GM18502 (cell line): Measurements from ENCODE around the gene ARMC2.
"Not testable (repeated sequence)": the region's sequence is repeated elsewhere in the genome, so short reads cannot be mapped to it uniquely, and the experiment has no call there.

Experiments
- ATAC-seq: cut with Tn5 transposase; IDR thresholded peaks from one replicate; pipeline ENCODE4 v1.9.1; 2021; ENCODE audit warnings: mild to moderate bottlenecking; ENCODE audit not compliant: unreplicated experiment, poor library complexity

ARMC2 gene

DNA sequence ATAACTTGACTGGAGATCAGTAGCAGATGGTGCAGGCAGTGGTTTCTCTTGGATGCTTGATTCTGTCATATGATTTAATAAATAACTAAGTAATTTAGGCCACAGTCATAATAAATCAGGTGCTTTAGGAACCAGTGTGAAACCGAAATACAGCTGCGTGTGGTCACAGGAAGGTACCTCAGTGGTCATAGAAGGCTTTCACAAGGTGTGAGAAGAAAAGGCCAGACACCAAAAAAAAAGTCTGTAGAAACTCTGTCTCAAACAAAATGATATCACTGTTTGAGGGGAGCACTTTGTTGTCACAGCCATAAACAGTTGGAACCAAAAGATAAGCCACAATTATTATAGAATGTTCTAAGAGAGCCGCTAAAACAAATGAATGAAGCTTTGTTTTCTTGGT is 56.5 kb downstream of the ARMC2 start:
- ATAC-seq: peak; percentile 93

DNA sequence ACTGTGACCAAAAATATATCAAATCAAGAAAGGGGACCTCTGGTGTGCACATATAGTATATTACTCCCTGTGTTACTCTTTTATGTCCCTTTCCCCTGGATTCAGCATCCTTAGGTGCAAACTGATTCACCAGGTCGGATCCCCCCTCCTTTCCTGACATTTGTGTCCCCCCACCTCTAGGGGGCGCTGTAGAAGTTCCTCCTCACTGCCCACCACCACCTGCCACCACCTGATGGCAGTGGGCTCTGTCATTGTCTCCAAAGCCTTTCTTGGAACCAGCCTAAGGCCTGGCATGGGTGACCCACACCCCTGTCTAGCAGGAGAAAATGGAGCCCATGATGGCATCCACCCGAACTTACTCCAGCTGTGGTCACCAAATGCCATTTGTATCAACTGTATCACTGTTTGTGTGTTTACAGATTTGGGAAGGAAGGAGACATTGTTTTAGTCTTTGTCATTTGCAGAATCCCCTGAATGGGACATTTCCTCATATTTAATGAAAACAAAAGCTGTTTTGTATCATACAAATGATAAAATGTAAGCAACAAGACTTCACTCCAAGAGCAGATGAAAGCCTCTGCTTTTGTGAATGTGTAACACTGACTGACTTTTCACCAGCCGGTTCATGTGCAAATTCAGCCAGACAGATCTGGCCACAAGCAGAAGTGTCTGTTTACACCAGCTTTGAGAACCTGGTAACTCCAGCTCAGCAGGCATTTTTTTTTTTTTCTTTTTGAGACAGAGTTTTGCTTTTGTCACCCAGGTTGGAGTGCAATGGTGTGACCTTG is 66.2 kb downstream of the ARMC2 start:
- ATAC-seq: no peak

DNA sequence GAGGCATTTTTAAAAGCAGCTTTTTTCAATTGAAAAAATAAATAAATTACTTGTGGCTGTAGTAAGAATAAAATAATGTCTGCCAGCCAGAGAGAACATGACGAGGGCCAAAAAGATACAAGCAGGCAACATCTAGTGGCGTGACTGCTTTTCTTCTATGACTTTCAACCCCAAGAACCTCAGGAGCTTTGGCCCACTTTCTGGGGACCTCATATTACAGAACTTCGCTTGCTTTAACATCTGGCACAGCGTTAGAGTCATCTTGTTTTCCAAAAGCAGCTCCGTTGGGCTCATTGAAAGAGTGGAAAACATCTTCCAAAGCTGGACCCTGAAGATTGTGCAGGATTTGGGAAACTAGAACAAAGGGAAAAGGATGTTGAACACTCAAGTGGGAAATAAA is 67.0 kb downstream of the ARMC2 start:
- no peak for ATAC-seq

DNA sequence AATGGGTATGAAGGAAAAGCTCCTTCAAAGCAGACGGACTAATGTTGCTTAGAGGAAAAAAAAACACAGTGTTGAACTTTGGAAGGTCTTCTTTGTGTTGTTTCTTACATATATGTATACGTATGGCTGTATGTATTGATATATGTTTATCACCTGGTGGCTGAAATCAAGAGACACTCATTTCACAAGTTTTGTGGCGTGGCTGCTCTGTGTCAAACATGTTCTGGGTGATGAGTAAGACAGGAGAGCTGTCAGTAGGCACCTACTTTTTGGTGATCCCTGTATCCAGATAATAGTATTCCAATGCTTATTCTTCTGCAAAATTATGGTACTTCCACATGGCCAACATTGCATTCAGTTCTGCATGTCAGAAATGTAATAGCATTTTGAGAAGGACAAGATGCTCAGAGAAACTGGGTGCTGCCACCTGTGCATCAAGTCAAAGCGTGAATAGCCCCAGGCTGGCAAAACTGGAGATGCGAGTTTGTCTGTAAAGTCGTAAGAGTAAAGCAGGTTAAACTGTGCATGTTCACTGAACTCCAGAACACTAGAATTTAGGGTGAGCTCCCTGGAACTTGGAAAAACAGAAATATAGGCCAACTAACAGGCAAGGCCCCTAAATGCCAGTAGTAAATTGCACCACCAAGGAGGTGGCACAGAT is 67.9 kb downstream of the ARMC2 start:
- ATAC-seq: no peak

DNA sequence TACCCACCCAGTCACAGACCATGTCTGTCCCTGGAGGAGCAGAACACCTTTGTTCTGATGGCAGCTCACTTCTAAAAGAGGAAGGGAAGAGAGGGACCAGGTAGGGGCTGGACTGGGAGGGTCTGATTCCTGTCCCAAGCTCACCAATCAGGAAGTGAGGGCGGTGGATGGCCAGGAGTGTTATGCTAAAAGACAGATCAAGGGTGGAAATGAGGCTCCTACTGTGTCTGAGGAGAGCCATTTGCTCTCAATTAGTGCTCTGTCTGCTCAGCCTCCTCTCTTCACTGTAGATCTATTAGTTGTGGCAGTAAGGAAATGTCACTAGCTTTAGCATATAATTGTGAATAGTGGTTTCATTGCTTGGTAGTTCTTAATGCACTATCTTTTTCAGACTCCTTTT is 72.5 kb downstream of the ARMC2 start:
- no peak for ATAC-seq

DNA sequence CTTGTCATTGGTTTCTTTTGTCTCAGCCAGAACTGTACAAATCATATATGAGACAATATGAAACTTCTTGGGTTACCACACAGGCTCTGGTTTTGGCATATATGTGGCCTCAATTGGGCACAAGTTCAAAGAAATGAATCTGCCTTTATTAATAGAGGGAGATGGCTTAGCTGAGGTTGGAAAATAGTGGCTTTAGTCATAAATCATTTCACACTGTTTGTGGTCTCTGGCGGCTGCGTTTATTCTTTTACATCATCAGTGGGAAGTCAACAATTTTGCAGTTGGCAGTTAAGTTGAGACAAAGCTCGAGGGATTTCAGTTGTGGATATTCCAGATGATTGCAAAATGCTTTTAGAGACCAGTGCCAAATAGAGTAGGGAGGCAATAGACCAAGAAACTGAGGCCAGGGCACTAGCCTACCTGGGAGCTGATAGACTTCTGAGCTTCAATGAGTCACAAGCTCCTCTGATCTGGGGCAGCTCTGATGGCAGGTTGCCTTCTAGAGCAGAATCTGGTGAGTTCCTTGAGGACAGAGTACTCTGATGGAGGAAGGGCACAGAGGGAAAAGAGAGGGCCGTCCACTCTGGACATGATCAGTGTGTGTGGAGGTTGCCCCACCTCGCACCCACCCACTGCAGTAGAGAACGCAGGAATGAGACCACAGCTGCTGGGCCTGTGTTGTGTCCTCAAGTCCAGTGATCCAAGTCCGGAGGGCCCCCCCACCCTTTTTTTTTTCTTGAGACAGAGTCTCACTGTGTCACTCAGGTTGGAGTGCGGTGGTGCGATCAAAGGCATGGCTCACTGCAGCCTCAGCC is 73.5 kb downstream of the ARMC2 start:
- no peak for ATAC-seq

DNA sequence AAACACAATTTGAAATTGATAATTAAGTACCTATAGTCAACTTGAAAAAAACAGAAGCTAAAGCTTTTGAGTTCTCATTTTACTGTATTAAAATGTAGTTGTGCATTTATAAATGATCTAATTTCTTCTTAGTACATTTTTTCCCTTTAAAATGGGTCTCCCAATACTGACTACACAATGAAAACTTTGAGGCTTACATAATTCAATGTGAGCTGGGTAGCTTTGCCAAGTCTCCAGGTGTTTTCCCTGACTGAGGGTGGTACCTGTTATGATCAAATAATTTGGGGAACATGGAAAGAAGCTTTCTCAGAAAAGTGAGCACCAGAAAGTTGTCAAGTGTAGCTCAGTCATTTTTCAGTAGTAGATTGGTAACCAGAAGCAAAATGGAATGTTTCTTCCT is 74.3 kb downstream of the ARMC2 start:
- no peak for ATAC-seq

DNA sequence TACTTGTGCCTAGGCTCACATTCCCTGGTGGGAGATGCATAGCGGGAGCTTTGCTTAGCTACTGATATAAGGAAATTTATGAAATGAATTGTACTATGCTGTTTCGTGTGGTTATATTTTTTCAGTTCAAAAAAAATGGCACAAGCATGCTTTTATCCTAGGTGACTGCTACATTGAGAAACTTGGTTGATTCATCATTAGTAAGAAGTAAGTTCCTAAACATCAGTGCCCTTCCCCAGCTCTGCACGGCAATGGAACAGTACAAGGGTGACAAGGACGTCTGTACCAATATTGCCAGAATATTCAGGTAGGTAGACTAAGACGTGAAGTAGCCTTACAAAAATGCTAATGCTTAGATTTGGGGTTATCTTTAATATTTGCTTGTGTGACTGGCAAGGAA is 79.7 kb downstream of the ARMC2 start:
- ATAC-seq: no peak

DNA sequence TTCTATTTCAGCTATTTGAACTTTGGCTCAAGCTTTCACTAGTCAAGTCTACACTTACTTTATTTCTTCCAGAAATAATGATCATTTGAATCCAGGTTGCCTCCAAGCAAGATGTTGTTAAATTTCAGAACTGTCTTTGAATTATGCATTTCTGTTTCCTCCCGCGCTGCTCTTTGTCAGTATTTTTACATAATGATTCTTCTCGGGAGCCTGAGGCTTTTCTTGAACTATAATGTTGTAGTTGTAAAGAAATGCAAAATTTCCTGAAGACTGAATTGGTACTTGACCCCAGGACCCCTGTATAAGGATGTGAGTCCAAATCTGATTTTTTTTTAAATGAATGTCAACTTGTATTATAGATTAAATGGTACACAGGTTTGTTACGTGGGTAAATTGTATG is 80.4 kb downstream of the ARMC2 start:
- no peak for ATAC-seq

DNA sequence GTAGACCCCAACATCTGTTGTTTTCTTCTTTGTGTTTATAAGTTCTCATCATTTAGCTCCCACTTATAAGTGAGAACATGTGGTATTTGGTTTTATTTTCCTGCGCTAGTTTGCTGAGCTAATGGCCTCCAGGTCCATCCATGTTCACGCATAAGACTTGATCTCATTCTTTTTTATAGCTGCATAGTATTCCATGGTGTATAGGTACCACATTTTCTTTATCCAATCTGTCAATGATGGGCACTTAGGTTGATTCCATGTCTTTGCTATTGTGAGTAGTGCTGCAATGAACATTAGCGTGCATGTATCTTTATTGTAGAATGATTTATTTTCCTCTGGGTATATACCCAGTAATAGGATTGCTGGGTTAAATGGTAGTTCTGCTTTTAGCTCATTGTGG is 82.9 kb downstream of the ARMC2 start:
- not testable (repeated sequence) for ATAC-seq

DNA sequence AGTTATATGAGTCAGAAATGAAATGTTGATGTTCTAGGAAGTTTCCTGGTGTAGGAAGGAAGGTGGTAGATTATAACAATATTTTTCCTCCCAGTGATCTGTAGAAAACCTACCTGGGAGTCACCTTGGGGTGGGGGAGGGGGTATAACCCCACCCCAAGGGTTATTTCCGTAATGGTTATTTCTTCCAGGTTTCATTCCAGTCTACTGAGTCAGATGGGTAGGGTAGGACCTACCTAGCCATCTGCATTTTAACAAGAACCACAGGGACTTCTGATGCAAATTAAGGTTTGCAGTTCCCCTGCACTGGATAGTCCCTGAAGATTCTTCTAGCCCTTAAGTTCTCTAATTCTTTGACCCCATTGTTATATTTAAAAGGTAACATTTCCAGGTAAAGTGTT is 88.9 kb downstream of the ARMC2 start:
- no peak for ATAC-seq

DNA sequence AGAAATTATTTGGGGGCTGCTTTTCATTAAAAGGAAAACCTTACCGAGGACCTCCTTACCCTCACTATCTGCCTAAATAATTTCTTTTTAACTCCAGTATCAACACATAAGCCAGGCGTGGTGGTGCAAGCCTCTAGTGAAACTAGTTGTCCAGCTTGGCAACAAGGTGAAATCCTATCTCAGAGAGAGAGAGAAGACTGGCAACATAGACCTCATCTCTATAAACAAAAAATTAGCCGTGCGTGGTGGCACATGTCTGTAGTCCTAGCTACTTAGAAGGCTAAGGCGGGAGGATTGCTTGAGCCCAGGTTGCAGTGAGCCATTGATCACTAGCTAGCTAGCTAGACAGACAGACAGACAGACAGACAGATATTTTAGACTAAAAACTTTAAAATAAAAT is 92.5 kb downstream of the ARMC2 start:
- no peak for ATAC-seq

DNA sequence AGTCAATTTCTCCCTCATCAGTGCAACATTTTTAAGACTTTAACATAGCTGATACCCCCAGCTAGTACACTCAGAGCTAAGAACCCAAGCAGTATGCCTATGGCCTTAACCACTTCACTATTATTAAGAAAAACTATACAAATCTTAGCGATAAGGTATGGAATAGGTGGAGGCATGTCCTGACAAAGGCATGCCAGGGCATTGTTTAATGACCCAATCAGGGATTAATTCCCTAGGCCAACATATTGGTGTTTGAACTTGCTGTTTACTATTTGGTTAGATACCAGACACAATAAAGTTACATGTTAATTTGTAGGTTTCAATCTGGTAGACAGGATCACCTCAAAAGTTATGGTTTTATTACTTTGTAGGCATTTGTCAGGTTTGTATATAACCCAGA is 93.1 kb downstream of the ARMC2 start:
- ATAC-seq: no peak

DNA sequence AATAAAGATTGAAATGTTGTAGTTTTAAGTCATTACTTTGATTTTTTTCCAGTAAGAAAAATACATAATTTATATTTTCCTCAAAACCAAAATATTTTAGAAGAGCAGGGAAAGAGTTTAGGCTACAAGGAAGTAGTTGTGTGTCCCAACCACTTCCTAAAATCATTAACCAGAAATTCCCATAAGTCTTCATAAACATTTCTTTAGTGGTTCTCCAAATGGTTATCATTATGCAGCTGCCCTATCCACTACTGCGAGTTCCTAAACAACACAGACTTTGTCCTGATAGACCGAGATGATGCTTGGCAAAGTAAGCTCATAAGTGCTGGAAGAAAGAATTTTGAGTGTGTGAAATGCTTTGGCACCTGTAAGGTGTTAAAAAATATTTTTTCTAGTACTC is 93.6 kb downstream of the ARMC2 start:
- ATAC-seq: no peak

DNA sequence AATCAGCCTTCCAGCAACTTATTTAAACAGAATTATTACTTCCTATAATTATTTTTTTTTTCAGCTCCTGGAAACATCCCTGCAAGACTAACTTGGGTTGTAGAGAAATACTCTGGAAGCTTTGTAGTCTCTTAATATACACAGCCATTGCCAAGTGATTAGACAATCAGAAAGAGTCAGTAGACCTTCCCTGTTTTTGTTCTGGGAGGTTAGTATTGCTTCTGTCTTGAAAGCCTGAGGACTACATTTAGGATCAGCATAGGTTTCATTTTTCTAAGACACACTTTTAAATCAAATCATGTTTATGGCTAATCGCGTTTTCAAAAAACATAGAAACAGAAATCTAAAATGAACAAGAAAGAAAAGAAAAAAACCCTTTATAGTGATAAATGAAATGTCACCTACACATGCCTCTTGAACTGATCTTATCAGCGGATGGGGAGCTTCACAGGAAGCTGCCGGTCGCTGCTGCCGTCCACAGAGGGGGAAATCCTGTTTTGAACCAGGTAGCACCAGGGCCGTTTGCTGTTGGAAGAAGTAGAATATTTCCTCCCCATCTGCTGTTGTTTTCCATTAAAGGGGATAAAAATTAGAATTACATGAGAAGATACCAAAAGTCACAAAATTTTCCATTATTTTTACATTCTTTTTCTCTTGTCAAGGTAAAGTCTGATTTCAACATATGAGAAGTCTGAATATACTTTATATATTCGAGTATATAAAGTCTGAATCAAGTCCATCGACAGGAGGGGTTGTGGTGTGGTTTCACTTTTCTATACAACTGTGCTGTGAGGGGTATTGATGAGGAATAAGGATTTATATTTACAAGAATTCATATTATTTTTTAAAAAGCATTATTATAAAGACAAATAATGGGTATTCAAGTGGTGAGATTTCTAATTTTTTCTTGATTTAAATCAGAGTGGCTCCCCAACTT is 94.6 kb downstream of the ARMC2 start:
- ATAC-seq: no peak

DNA sequence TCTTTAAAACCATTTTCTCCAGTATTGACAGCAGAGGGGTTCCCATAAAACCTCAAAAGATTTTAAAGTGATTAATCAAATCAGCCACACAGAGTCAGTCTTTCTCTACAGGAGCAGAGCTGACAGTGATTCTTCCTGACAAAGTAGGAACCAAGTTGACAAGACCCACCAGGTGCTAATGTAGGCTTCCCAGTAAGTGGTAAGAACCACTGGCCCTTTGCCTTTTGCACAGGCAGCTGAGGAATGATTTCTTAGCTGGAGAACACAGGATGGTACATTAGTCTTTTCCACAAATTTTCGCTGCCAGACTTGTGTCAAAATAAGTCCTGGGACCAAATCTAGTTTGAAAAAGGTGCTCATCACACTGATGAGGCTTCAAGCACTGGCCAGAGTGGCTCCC is 95.8 kb downstream of the ARMC2 start:
- no peak for ATAC-seq

DNA sequence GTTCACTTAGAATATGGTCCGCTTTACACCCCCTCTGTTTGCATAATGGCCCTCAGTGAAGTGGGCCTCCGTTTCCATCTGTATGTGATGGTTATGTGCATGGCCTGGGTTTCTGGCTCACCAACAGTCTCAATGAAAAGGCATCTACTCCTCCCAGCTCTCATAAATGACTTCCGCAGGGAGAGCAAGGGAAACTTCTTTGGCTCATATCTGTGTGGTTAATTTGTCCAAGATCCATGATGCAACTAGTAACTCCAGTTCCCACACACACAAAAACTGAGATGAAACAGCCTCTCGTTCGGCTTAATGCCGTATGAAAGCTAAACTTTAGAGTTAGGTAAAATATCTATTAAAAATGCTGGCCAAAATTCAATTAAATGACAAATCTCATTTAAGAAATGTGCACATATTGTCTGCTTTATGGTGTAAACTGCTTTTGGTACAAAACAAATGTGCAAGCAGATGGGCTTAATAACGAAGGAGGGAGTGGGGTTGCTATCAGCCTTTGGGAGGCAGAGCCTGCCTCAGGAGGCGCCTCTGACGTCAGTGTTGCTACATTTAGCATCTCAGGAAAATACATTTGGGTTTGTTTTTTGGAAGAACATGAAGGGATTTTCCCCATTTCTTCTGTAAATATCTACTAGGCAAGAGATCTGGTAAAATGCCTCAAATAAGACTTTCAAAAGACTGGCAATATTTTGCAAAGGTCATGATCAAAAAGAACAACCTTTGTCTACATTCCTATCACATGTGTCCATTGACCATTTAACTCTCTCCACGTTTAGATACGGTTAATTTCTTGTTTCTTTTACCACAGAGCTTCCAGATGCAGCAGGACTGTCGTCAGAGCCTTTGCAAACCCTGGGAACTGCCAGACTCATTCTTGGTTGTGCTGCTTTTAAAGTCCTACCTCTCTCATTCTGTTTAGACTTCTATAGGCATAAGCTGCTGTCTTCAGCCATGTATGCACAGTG is 96.8 kb downstream of the ARMC2 start:
- no peak for ATAC-seq

DNA sequence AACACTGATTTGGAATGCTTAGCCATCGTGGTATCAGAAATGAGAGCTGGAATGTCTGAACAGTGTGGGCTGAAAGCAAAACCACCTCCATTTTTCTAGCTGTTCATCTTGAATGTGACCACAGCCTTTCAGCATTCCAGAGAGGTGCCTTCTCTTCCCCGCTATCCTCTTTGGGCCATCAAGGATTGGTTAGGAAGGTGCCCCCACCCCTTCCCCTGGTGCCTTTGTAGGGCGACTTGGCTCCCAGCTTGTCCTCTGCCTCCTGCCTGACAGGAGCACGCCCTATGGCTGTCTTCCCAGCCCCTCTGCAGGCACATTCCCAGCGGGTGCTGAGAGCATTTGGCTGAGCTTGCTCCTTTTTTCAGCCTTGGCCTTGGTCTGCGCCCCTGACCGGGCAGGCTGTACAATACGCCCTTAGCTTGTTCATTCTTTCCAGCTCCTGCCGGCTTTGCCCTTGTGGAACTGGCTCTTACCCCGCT is 97.5 kb downstream of the ARMC2 start:
- ATAC-seq: no peak

DNA sequence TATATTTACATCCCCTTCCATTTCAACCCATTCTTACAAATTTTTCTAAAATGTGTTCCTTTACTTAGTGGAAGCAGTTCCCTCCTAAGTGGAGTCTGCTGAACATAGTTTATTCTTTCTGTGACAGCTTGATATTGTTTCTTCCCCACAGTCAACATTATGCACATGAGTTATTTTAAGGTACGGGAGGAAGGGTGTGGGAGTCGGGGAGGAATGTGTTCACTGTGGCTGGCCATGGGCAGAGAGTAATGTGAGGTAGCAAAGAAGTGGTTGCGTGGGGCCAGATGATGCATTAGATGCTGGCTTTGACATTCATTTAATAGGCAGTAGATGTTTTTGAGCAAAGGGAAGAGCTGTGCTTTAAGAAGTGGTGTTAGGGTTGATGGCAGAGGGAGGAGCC is 98.5 kb downstream of the ARMC2 start:
- no peak for ATAC-seq
